Sigmoid colon (tissue), 4 donors: ENCODE results near the gene ACYP2.

Source experiments
- CTCF ChIP-seq, 4 experiments: fragments of 450-650 bp in 3 of 4; fragments of 200-600 bp in 1 of 4; IDR thresholded peaks; one replicate each; pipeline ENCODE4 v1.5.1; 2016 to 2019; ENCODE audit warnings: antibody characterized with exemption in 4 of 4, mild to moderate bottlenecking in 3 of 4, moderate library complexity in 2 of 4
- EP300 ChIP-seq, 4 donors: sonication (generic); formaldehyde crosslinking; IDR thresholded peaks; one replicate each; pipeline ENCODE4 v1.6.1; 2017; ENCODE audit warnings: antibody characterized with exemption in 4 of 4
- POLR2A ChIP-seq, 2 donors: fragments of 450-650 bp; IDR thresholded peaks; one replicate each; pipeline ENCODE4 v1.6.1; 2016; ENCODE audit warnings: antibody characterized with exemption in 2 of 2, mild to moderate bottlenecking in 2 of 2, moderate library complexity in 2 of 2
- POLR2AphosphoS5 ChIP-seq, 4 donors: sonication (generic); formaldehyde crosslinking; IDR thresholded peaks; one replicate each; pipeline ENCODE4 v1.6.1; 2017; ENCODE audit warnings: antibody characterized with exemption in 4 of 4

- TF ChIP-seq CTCF (IDR thresholded peaks at IDR 0.05): no peak
- no peak for TF ChIP-seq EP300 (IDR thresholded peaks at IDR 0.05)
- TF ChIP-seq POLR2A (IDR thresholded peaks at IDR 0.05): no peak
- no peak for TF ChIP-seq POLR2AphosphoS5 (IDR thresholded peaks at IDR 0.05)
Observed at GRCh38 chr2:54107903-54108615, 7.4 kb upstream of the ACYP2 start.
